ENCODE measurements around the gene SPATA31D1. TPM values are rescaled to one million over a fixed set of nuclear protein-coding genes. Genes with fewer than 3 reads are reported as not detected.

SPATA31D1 gene
- total and polyA plus RNA-seq, 7 donors: 0.03 TPM; not detected in 6

- no peak overlapping the region for H3K27ac ChIP-seq
- DNase-seq (no peak), ATAC-seq (no peak)
- no peak for TF ChIP-seq CTCF (IDR thresholded peaks at IDR 0.05)
- H3K36me3 ChIP-seq (ENCODE audit: insufficient read depth in 1 of 2, low read depth in 1 of 2): no peaks in the 10 kb centered on the region
- no peaks in the 10 kb centered on the region for H3K27me3 ChIP-seq (ENCODE audit: insufficient read depth in 3 of 3, low read length in 2 of 3)
- H3K4me1 ChIP-seq: no peaks in the 10 kb centered on the region
- no peak overlapping the region for H3K4me3 ChIP-seq
- WGBS, 3 donors: 91 to 93% (median 92%) methylated on average over 3 of the region's 3 CpGs
- peaks cover 3% of the 10 kb centered on the region for H3K9me3 ChIP-seq
- intact Hi-C loops (cut with DNase I): no loop called here
Measured at GRCh38 chr9:81968026-81968425, 20.5 kb upstream of the SPATA31D1 start.

GRCh38 chr9:81969971-81970370 is 18.6 kb upstream of the SPATA31D1 start:
- TF ChIP-seq CTCF (IDR thresholded peaks at IDR 0.05): no peak
- ATAC-seq (no peak), DNase-seq (no peak)
- Histone ChIP-seq H3K36me3 (ENCODE audit: insufficient read depth in 1 of 2, low read depth in 1 of 2) (no peaks in the 10 kb centered on the region), H3K27me3 (ENCODE audit: insufficient read depth in 3 of 3, low read length in 2 of 3) (no peaks in the 10 kb centered on the region), H3K4me1 (no peaks in the 10 kb centered on the region), H3K27ac (no peak overlapping the region), H3K9me3 (peaks cover 3% of the 10 kb centered on the region), H3K4me3 (no peak overlapping the region)
- intact Hi-C loops (cut with DNase I): no loop called here

GRCh38 chr9:81971727-81972126 is 16.8 kb upstream of the SPATA31D1 start:
- DNase-seq: no peak
- no peak for TF ChIP-seq CTCF (IDR thresholded peaks at IDR 0.05)
- Histone ChIP-seq H3K9me3 (no peaks in the 10 kb centered on the region), H3K4me1 (no peaks in the 10 kb centered on the region), H3K27me3 (ENCODE audit: insufficient read depth in 3 of 3, low read length in 2 of 3) (no peaks in the 10 kb centered on the region), H3K27ac (no peak overlapping the region), H3K36me3 (ENCODE audit: insufficient read depth in 1 of 2, low read depth in 1 of 2) (no peaks in the 10 kb centered on the region), H3K4me3 (no peak overlapping the region)
- intact Hi-C loops (cut with DNase I): no loop called here
- ATAC-seq: no peak

- Histone ChIP-seq H3K4me3 (no peak overlapping the region), H3K36me3 (ENCODE audit: insufficient read depth in 1 of 2, low read depth in 1 of 2) (no peaks in the 10 kb centered on the region), H3K27ac (no peak overlapping the region), H3K4me1 (no peaks in the 10 kb centered on the region), H3K9me3 (no peaks in the 10 kb centered on the region), H3K27me3 (ENCODE audit: insufficient read depth in 3 of 3, low read length in 2 of 3) (no peaks in the 10 kb centered on the region)
- peak in 3 of 4 donors; percentile 37 to 70 (median 43) for ATAC-seq
- TF ChIP-seq CTCF (IDR thresholded peaks at IDR 0.05): no peak
- WGBS, 3 donors: 45 to 51% (median 48%) methylated on average over 5 of the region's 5 CpGs
- intact Hi-C loops (cut with DNase I): no loop called here
- DNase-seq: no peak
Measured at GRCh38 chr9:81974764-81975163, 13.8 kb upstream of the SPATA31D1 start.

GRCh38 chr9:81976351-81976750 is 12.2 kb upstream of the SPATA31D1 start:
- WGBS, 3 donors: 87 to 92% (median 89%) methylated on average over 11 of the region's 11 CpGs
- H3K27me3 ChIP-seq (ENCODE audit: insufficient read depth in 3 of 3, low read length in 2 of 3): no peaks in the 10 kb centered on the region
- no peak overlapping the region for H3K4me3 ChIP-seq
- no peak for TF ChIP-seq CTCF (IDR thresholded peaks at IDR 0.05)
- ATAC-seq (no peak), DNase-seq (no peak)
- H3K4me1 ChIP-seq: no peaks in the 10 kb centered on the region
- H3K9me3 ChIP-seq: no peaks in the 10 kb centered on the region
- intact Hi-C loops (cut with DNase I): no loop called here
- H3K36me3 ChIP-seq (ENCODE audit: insufficient read depth in 1 of 2, low read depth in 1 of 2): no peaks in the 10 kb centered on the region
- no peak overlapping the region for H3K27ac ChIP-seq
